ENCODE results near the gene PRPF19. TPM values are rescaled to one million over a fixed set of nuclear protein-coding genes. Genes with fewer than 3 reads are reported as not detected.

Gene PRPF19
- total RNA-seq, 4 donors from 2014 or later = 35.7 to 63.0 (median 57.1) TPM

- H3K27me3 ChIP-seq = peaks cover 0 to 6% (median 0%) of the 10 kb centered on the region in 4 donors
- DNase-seq (ENCODE audit: extremely low spot score) = no peak
- H3K27ac ChIP-seq (replicated peaks in 1 of 4) = no peak overlapping the region
- no peaks in the 10 kb centered on the region for H3K4me1 ChIP-seq
- no peaks in the 10 kb centered on the region for H3K36me3 ChIP-seq
- WGBS = 78% methylated on average over 7 of the region's 7 CpGs
- no peak overlapping the region for H3K4me3 ChIP-seq
- H3K9me3 ChIP-seq = no peaks in the 10 kb centered on the region
- intact Hi-C loops (cut with DNase I) = no loop called here
- TF ChIP-seq POLR2AphosphoS5 (IDR thresholded peaks at IDR 0.05) = no peak
- no peak for TF ChIP-seq POLR2A (IDR thresholded peaks at IDR 0.05; ENCODE audit: low read depth)
- TF ChIP-seq EP300 (IDR thresholded peaks at IDR 0.05) = no peak
- no peak for TF ChIP-seq CTCF (IDR thresholded peaks at IDR 0.05)
These were observed 41.4 kb downstream of the PRPF19 start for GRCh38 chr11:60864856-60865513.

- Histone ChIP-seq H3K4me1 (no peaks in the 10 kb centered on the region), H3K36me3 (no peaks in the 10 kb centered on the region), H3K27ac (replicated peaks in 1 of 4) (no peak overlapping the region), H3K27me3 (no peaks in the 10 kb centered on the region), H3K4me3 (no peak overlapping the region), H3K9me3 (no peaks in the 10 kb centered on the region)
- DNase-seq (ENCODE audit: extremely low spot score) = no peak
- intact Hi-C loops (cut with DNase I) = no loop called here
- TF ChIP-seq CTCF (IDR thresholded peaks at IDR 0.05) = no peak
- WGBS = 81% methylated on average over 16 of the region's 16 CpGs
These were observed 42.5 kb downstream of the PRPF19 start for GRCh38 chr11:60863550-60864521.

- Histone ChIP-seq H3K36me3 (no peaks in the 10 kb centered on the region), H3K27ac (replicated peaks in 1 of 4) (no peak overlapping the region), H3K27me3 (no peaks in the 10 kb centered on the region), H3K4me3 (no peak overlapping the region), H3K4me1 (no peaks in the 10 kb centered on the region), H3K9me3 (no peaks in the 10 kb centered on the region)
- no peak for DNase-seq (ENCODE audit: extremely low spot score)
- TF ChIP-seq EP300 (IDR thresholded peaks at IDR 0.05) (no peak), POLR2AphosphoS5 (IDR thresholded peaks at IDR 0.05) (no peak), CTCF (IDR thresholded peaks at IDR 0.05) (no peak), POLR2A (IDR thresholded peaks at IDR 0.05; ENCODE audit: low read depth) (no peak)
- 90% methylated on average over 9 of the region's 9 CpGs for WGBS
- intact Hi-C loops (cut with DNase I) = no loop called here
These were observed 44.2 kb downstream of the PRPF19 start for GRCh38 chr11:60862171-60862570.

- 38% methylated on average over 7 of the region's 7 CpGs for WGBS
- Histone ChIP-seq H3K36me3 (no peaks in the 10 kb centered on the region), H3K27me3 (no peaks in the 10 kb centered on the region), H3K4me1 (no peaks in the 10 kb centered on the region), H3K4me3 (no peak overlapping the region), H3K27ac (replicated peaks in 1 of 4) (no peak overlapping the region), H3K9me3 (no peaks in the 10 kb centered on the region)
- TF ChIP-seq CTCF (IDR thresholded peaks at IDR 0.05) = no peak
- intact Hi-C loops (cut with DNase I) = no loop called here
- DNase-seq (ENCODE audit: extremely low spot score) = no peak
These were observed 45.4 kb downstream of the PRPF19 start for GRCh38 chr11:60860943-60861342.

Data from esophagus muscularis mucosa (tissue), 4 donors.